Fibroblast of lung (primary cell): ENCODE results near the gene ZNF775.

Experiments used
- EZH2 ChIP-seq: IDR thresholded peaks from 2 replicates; pipeline ENCODE4 v1.5.1; 2012; ENCODE audit warnings: low read length, control low read depth, mild to moderate bottlenecking; ENCODE audit errors: missing control alignments
- TF ChIP-seq, protein P1 (sequence below), 2 donors: IDR thresholded peaks in 1 of 2; conservative IDR thresholded peaks in 1 of 2; 1 replicate in 1 of 2; 2 replicates in 1 of 2; pipeline ENCODE4 v1.5.1; 2011 to 2012; ENCODE audit warnings: low read length in 2 of 2, control low read depth in 1 of 2, inconsistent platforms in 1 of 2, low read depth in 1 of 2, mild to moderate bottlenecking in 1 of 2

GRCh38 chr7:150404172-150404804 lies 25.2 kb downstream of the ZNF775 start:
- TF ChIP-seq, protein P1, sequence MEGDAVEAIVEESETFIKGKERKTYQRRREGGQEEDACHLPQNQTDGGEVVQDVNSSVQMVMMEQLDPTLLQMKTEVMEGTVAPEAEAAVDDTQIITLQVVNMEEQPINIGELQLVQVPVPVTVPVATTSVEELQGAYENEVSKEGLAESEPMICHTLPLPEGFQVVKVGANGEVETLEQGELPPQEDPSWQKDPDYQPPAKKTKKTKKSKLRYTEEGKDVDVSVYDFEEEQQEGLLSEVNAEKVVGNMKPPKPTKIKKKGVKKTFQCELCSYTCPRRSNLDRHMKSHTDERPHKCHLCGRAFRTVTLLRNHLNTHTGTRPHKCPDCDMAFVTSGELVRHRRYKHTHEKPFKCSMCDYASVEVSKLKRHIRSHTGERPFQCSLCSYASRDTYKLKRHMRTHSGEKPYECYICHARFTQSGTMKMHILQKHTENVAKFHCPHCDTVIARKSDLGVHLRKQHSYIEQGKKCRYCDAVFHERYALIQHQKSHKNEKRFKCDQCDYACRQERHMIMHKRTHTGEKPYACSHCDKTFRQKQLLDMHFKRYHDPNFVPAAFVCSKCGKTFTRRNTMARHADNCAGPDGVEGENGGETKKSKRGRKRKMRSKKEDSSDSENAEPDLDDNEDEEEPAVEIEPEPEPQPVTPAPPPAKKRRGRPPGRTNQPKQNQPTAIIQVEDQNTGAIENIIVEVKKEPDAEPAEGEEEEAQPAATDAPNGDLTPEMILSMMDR (conservative IDR thresholded peaks at IDR 0.05 in 1 of 2, IDR thresholded peaks at IDR 0.05 in 1 of 2; ENCODE audit: low read depth in 1 of 2, low read length in 2 of 2): no peak
- TF ChIP-seq EZH2: no peak
